ENCODE data around the gene PSMD13.
"Not testable (repeated sequence)": the region's sequence is repeated elsewhere in the genome, so short reads cannot be mapped to it uniquely, and the experiment has no call there.

The PSMD13 gene

GRCh38 chr11:214083-214482, 22.7 kb upstream of the PSMD13 start:
- Mint-ChIP-seq H3K4me3 (peak overlapping the region in 2 of 3 experiments; percentile 13 to 29), H3K9me3 (no peaks in the 10 kb centered on the region), H3K27me3 (ENCODE audit: low read depth) (no peaks in the 10 kb centered on the region), H3K4me1 (peaks cover 14% of the 10 kb centered on the region), H3K36me3 (ENCODE audit: low read depth) (peaks cover 47% of the 10 kb centered on the region), H3K27ac (no peak overlapping the region)
- no peak for TF ChIP-seq CTCF (IDR thresholded peaks at IDR 0.05; ENCODE audit: unreplicated experiment in 3 of 3)

- H3K9me3 Mint-ChIP-seq: no peaks in the 10 kb centered on the region
- H3K36me3 Mint-ChIP-seq (ENCODE audit: low read depth): peaks cover 43% of the 10 kb centered on the region
- H3K27me3 Mint-ChIP-seq (ENCODE audit: low read depth): no peaks in the 10 kb centered on the region
- H3K27ac Mint-ChIP-seq: no peak overlapping the region
- H3K4me1 Mint-ChIP-seq: peaks cover 5% of the 10 kb centered on the region
- no peak for TF ChIP-seq CTCF (IDR thresholded peaks at IDR 0.05; ENCODE audit: unreplicated experiment in 3 of 3)
- no peak overlapping the region for H3K4me3 Mint-ChIP-seq
Measured at GRCh38 chr11:215581-216037, 21.2 kb upstream of the PSMD13 start.

- Mint-ChIP-seq H3K27me3 (ENCODE audit: low read depth) (no peaks in the 10 kb centered on the region), H3K4me1 (peaks cover 3% of the 10 kb centered on the region), H3K36me3 (ENCODE audit: low read depth) (peaks cover 38% of the 10 kb centered on the region), H3K9me3 (no peaks in the 10 kb centered on the region), H3K27ac (no peak overlapping the region), H3K4me3 (no peak overlapping the region)
- no peak for TF ChIP-seq CTCF (IDR thresholded peaks at IDR 0.05; ENCODE audit: unreplicated experiment in 3 of 3)
Measured at GRCh38 chr11:216081-216974, 20.4 kb upstream of the PSMD13 start.

GRCh38 chr11:217704-218103, 19.1 kb upstream of the PSMD13 start:
- Mint-ChIP-seq H3K4me1 (no peaks in the 10 kb centered on the region), H3K36me3 (ENCODE audit: low read depth) (peaks cover 34% of the 10 kb centered on the region), H3K27ac (no peak overlapping the region), H3K27me3 (ENCODE audit: low read depth) (no peaks in the 10 kb centered on the region), H3K4me3 (no peak overlapping the region), H3K9me3 (no peaks in the 10 kb centered on the region)
- no peak for TF ChIP-seq CTCF (IDR thresholded peaks at IDR 0.05; ENCODE audit: unreplicated experiment in 3 of 3)

- TF ChIP-seq CTCF (IDR thresholded peaks at IDR 0.05; ENCODE audit: unreplicated experiment in 3 of 3): no peak
- peak overlapping the region in 1 of 3 experiments; percentile 7 for H3K4me3 Mint-ChIP-seq
- no peaks in the 10 kb centered on the region for H3K4me1 Mint-ChIP-seq
- H3K36me3 Mint-ChIP-seq (ENCODE audit: low read depth): peaks cover 35% of the 10 kb centered on the region
- no peak overlapping the region for H3K27ac Mint-ChIP-seq
- H3K9me3 Mint-ChIP-seq: no peaks in the 10 kb centered on the region
- H3K27me3 Mint-ChIP-seq (ENCODE audit: low read depth): no peaks in the 10 kb centered on the region
Measured at GRCh38 chr11:218815-219593, 17.8 kb upstream of the PSMD13 start.

- H3K4me1 Mint-ChIP-seq; H3K27me3 Mint-ChIP-seq (ENCODE audit: low read depth); H3K9me3 Mint-ChIP-seq; H3K27ac Mint-ChIP-seq; H3K4me3 Mint-ChIP-seq: not testable (repeated sequence)
- H3K36me3 Mint-ChIP-seq (ENCODE audit: low read depth): peaks cover 24% of the 10 kb centered on the region
Measured at GRCh38 chr11:220641-221215, 16.0 kb upstream of the PSMD13 start.

Measured in nephron (organoid).